Measurements from ENCODE around the gene CHGA. TPM values are rescaled to one million over a fixed set of nuclear protein-coding genes. Genes with fewer than 3 reads are reported as not detected.

Gene CHGA
- total RNA-seq = not detected

DNA sequence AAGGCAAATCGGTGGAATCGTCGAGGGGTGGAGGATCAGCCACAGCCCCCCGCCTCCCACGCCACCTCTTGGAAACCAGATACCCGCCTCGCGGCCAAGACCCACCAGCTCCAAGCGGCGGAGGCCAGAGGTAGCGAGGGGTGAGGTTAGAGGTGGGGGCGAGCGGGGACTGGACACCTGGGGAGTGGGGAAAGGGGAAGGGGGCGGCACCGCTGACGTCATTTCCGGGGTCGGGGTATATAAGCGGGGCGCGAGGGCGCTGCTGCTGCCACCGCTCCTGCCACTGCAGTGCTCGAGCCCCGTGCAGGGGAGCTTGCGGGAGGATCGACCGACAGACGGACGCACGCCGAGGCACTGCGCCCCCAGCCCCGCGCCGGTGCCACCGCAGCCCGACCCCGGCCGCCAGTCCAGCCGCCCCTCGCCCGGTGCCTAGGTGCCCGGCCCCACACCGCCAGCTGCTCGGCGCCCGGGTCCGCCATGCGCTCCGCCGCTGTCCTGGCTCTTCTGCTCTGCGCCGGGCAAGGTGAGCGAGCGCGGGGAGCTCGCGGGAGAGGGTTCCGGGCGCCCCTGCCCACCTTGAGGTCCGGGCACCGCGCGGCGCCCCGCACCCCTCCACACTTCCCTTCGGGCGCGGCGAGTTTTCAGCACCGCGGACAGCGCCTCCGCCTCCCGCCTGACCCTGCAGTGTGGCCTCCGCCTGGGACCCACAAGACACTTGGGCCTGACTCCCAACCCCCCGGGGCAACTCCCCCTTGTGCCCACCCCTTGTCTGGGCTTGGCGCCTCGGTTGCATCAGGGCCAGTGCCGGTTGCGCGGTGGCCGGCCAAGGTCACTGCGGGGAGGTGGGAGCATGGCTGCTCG, at the start of gene CHGA:
Gene CHGA, plus strand, starts transcription at position 268 of the 861 bp plus-strand sequence. Its CDS starts 210 bp downstream, at position 478.
- Mint-ChIP-seq H3K27me3 (peaks cover 55% of the 10 kb centered on the region), H3K9me3 (no peaks in the 10 kb centered on the region), H3K4me1 (peaks cover 3% of the 10 kb centered on the region), H3K4me3 (no peak within 1 kb of the TSS), H3K36me3 (no peaks in the 10 kb centered on the region), H3K27ac (no peak within 1 kb of the TSS)
- DNase-seq = peak; percentile 58

GRCh38 chr14:92874962-92875661, 47.8 kb upstream of the CHGA start:
- Mint-ChIP-seq H3K4me3 (no peak overlapping the region), H3K27ac (no peak overlapping the region)

DNA sequence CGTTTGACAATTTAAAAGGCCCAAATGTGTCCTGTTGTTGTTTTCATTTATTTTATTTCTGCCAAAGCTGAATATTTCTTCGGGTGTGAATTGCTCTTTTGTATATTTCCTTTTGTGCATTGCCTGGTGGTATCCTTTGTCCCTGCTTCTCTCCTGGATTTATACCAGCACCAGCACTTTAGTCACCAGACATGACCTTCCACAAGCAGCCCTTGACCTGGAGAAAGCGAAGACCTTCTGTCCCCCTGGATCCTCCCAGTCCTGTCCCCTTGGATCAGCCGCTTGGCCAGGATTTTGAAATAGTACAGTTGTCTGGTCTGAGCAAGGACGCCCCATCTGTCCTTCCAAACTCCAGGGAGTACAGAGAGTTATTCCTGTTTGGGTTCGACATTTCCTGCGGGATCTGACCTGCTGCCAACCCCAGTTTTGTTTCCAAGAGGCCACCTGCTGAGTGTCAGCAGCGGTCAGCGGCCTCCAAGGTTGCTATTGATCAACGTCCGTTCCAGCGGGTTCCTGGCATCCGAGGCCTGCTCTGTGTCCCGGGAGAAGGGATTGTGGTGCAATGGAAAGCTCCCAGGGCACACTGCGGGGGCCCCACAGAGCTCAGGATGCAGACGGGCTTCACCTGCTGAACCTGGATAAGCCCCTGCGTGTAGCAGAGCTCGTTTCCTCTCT, 45.1 kb upstream of the CHGA start:
- Mint-ChIP-seq H3K4me1 (no peaks in the 10 kb centered on the region), H3K9me3 (no peaks in the 10 kb centered on the region), H3K4me3 (no peak overlapping the region), H3K36me3 (no peaks in the 10 kb centered on the region), H3K27ac (no peak overlapping the region), H3K27me3 (peaks cover 34% of the 10 kb centered on the region)
- DNase-seq = no peak

More at GRCh38 chr14:92874962-92875661, 47.8 kb upstream of the CHGA start:
- Mint-ChIP-seq H3K4me1 (no peaks in the 10 kb centered on the region), H3K27me3 (peaks cover 8% of the 10 kb centered on the region), H3K36me3 (no peaks in the 10 kb centered on the region), H3K9me3 (no peaks in the 10 kb centered on the region)
- no peak for DNase-seq

- DNase-seq = no peak
- peaks cover 35% of the 10 kb centered on the region for H3K27me3 Mint-ChIP-seq
- no peak overlapping the region for H3K4me3 Mint-ChIP-seq
- H3K4me1 Mint-ChIP-seq = no peaks in the 10 kb centered on the region
- H3K27ac Mint-ChIP-seq = no peak overlapping the region
- H3K9me3 Mint-ChIP-seq = no peaks in the 10 kb centered on the region
- no peaks in the 10 kb centered on the region for H3K36me3 Mint-ChIP-seq
These were observed 42.6 kb upstream of the CHGA start for GRCh38 chr14:92880351-92880750.

DNA sequence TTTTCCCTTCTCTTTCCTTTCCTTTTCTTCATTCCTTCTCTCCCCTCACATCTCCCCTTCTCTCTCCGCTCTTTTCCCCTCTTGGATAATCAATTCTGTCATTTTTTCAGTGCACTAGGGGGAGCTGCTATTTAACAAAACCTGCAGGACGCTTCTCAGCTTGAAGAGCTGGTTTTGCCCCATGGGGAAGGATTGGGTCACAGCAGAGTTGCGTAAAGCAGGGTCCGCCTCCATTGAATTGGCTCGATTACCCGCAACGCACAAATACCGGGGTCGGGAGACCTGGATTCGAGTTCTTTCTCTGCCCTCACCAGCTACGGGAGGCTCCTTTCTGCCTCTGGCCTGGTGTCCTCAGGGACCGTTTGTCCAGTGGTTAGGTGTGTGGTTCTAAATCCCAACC, 42.1 kb upstream of the CHGA start:
- no peak for DNase-seq
- H3K4me3 Mint-ChIP-seq = no peak overlapping the region
- no peaks in the 10 kb centered on the region for H3K36me3 Mint-ChIP-seq
- H3K27me3 Mint-ChIP-seq = peaks cover 39% of the 10 kb centered on the region
- no peaks in the 10 kb centered on the region for H3K9me3 Mint-ChIP-seq
- H3K27ac Mint-ChIP-seq = no peak overlapping the region
- no peaks in the 10 kb centered on the region for H3K4me1 Mint-ChIP-seq

DNA sequence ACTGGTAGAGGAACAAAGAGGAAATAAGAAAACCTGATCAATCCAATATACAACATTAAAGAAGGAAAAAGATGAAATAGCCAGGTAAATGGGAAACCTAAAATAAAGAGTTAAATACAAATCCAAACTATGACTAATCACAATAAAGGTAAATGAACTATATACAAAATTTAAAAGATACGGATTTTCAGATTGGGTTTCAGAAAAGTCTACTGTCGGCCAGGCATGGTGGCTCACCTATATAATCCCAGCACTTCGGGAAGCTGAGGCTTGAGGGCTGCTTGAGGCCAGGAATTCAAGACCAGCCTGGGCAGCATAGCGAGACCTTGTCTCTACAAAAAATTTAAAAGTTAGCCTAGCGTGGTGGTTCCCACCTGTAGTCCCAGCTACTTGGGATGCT, 39.9 kb upstream of the CHGA start:
- Mint-ChIP-seq H3K9me3 (no peaks in the 10 kb centered on the region), H3K27me3 (peaks cover 38% of the 10 kb centered on the region), H3K27ac (no peak overlapping the region), H3K4me3 (no peak overlapping the region), H3K36me3 (no peaks in the 10 kb centered on the region), H3K4me1 (no peaks in the 10 kb centered on the region)
- DNase-seq = no peak

DNA sequence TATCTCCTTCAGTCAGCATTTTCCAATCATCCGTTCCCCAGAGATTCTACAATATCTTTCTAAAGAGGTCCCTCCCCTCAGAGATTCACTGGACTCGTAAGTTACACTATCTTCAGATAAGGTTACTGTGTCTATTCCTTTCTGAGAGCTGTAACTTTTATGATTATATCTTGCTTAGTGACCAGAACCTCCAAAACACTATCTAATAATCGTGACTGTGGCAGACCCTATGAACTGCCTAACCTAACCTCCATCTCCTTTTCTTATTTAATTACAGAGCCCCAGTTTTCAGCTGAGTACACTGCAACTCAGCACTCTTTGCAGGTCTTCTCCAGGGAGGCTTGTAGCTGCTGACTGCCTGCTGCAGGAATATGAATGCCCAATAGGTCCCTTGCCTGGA, 38.5 kb upstream of the CHGA start:
- Mint-ChIP-seq H3K27ac (no peak overlapping the region), H3K9me3 (no peaks in the 10 kb centered on the region), H3K4me1 (no peaks in the 10 kb centered on the region), H3K36me3 (no peaks in the 10 kb centered on the region), H3K4me3 (no peak overlapping the region), H3K27me3 (peaks cover 38% of the 10 kb centered on the region)
- no peak for DNase-seq

DNA sequence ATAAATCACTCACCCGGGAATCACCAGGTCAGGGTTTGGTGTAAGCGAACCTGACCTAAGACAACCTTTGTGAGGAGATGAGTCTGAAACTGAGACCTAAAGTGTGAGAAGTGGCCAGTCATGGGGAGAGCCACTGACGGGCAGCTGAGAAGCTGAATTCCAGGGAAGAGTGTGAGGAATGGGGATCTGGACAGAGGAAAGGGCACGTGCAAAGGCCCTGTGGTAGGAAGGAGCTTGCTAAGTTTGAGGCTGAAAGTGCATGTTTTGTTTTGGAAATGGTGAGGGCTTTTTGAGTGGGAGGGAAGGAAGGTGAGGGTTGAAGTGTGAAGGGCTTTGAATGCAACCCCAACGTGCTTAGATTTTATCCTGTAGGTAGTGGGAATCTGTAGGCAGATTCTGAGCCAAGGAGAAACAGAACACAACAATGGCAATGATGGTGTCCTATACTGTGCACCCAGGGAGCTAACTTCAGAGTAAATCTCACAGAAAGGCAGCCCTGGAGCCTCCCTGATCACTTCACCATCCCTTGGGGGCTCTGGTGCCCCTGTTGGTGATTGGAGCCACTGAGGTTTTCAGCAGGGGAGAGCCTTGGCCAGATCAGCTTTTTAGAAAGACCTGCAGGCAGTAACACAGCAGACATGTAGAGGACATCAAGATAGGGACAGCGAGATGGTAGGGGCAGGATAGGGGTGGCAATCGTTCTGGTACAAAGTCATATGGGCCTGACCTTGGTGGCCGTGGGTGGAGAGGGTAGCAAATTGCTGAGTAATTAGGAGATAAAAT, 37.5 kb upstream of the CHGA start:
- H3K9me3 Mint-ChIP-seq = no peaks in the 10 kb centered on the region
- peaks cover 34% of the 10 kb centered on the region for H3K27me3 Mint-ChIP-seq
- H3K27ac Mint-ChIP-seq = no peak overlapping the region
- no peak overlapping the region for H3K4me3 Mint-ChIP-seq
- H3K36me3 Mint-ChIP-seq = no peaks in the 10 kb centered on the region
- no peaks in the 10 kb centered on the region for H3K4me1 Mint-ChIP-seq
- DNase-seq = no peak

- H3K27ac Mint-ChIP-seq = no peak overlapping the region
- no peaks in the 10 kb centered on the region for H3K9me3 Mint-ChIP-seq
- no peaks in the 10 kb centered on the region for H3K36me3 Mint-ChIP-seq
- no peak overlapping the region for H3K4me3 Mint-ChIP-seq
- H3K4me1 Mint-ChIP-seq = no peaks in the 10 kb centered on the region
- DNase-seq = no peak
- H3K27me3 Mint-ChIP-seq = peaks cover 25% of the 10 kb centered on the region
These were observed 36.6 kb upstream of the CHGA start for GRCh38 chr14:92886337-92886736.

- Mint-ChIP-seq H3K4me1 (no peaks in the 10 kb centered on the region), H3K9me3 (no peaks in the 10 kb centered on the region), H3K27ac (no peak overlapping the region), H3K27me3 (peaks cover 18% of the 10 kb centered on the region), H3K4me3 (no peak overlapping the region), H3K36me3 (no peaks in the 10 kb centered on the region)
- DNase-seq = no peak
These were observed 35.8 kb upstream of the CHGA start for GRCh38 chr14:92887157-92887556.

GRCh38 chr14:92888896-92889295, 34.1 kb upstream of the CHGA start:
- Mint-ChIP-seq H3K9me3 (peaks cover 12% of the 10 kb centered on the region), H3K27ac (no peak overlapping the region), H3K4me1 (peaks cover 5% of the 10 kb centered on the region), H3K4me3 (no peak overlapping the region), H3K27me3 (peaks cover 11% of the 10 kb centered on the region), H3K36me3 (no peaks in the 10 kb centered on the region)
- DNase-seq = no peak

DNA sequence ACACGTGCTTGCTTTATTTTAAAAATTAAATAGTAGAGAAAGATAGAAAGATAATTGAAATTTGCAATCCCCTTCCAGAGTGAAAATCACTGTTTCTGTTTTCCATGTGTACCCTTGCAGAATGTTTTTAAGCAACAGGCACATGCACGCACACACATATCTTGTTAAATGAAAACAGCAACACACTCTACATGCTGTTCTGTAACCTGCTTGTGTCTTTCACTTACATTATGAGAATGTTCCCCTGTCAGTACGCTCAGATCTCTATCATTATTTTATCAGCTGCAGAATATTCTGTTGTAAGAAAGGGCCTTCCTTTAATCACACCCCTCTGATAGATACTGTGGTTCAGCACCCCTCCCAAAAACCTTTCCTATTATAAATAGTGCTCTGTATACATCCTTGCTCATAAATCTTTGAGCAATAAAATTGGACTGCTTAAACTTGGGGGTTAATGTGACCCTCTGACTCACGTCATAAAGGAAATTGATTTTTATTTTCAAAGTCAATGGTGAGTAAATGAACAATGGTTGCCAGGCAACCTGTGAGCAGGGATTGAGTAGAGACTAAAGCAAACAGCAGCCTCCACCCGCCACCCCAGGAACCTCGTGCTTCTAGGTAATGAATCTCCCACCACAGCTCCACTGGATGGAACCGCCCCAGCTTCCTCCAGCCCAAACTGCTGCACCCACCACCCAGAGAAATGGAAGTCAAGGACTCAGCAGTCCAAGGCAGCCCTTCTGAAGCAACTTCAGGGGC, 31.9 kb upstream of the CHGA start:
- Mint-ChIP-seq H3K36me3 (no peaks in the 10 kb centered on the region), H3K4me1 (peaks cover 5% of the 10 kb centered on the region), H3K27ac (no peak overlapping the region), H3K27me3 (peaks cover 1% of the 10 kb centered on the region), H3K9me3 (peaks cover 14% of the 10 kb centered on the region), H3K4me3 (no peak overlapping the region)
- DNase-seq = no peak

DNA sequence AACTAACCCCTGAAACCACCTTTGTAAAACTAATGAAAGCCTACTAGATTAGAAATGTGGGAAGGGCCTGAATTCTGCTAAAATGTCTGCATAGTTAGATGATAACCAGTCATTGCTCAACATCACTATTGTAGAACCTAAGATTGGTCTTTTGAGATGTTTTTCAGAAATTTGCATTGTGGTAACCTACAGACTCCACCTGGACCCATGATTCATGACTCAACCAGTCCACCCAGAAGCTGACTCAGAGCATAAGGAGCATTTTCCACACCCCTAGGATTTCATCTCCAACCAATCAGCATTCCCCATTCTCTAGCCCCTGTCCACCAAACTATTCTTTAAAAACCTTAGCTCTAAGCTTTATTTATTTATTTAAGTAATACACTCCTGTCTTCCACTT, 30.4 kb upstream of the CHGA start:
- Mint-ChIP-seq H3K27ac (no peak overlapping the region), H3K27me3 (peaks cover 10% of the 10 kb centered on the region), H3K9me3 (peaks cover 14% of the 10 kb centered on the region), H3K36me3 (no peaks in the 10 kb centered on the region), H3K4me1 (peaks cover 11% of the 10 kb centered on the region), H3K4me3 (no peak overlapping the region)
- no peak for DNase-seq

GRCh38 chr14:92895352-92895878, 27.5 kb upstream of the CHGA start:
- Mint-ChIP-seq H3K36me3 (no peaks in the 10 kb centered on the region), H3K4me3 (no peak overlapping the region), H3K27me3 (peaks cover 10% of the 10 kb centered on the region), H3K9me3 (peaks cover 16% of the 10 kb centered on the region), H3K4me1 (peaks cover 23% of the 10 kb centered on the region), H3K27ac (no peak overlapping the region)
- no peak for DNase-seq

Data from activated naive CD8-positive, alpha-beta T cell treated with anti-CD3 and anti-CD28 coated beads for 36 hours (primary cell).